GM12892 (cell line): ENCODE results near the gene SEL1L3.

Experiments
- DNase-seq: peaks from one replicate; pipeline ENCODE4 v3.0.0; 2011; ENCODE audit not compliant: insufficient read length
- FAIRE-seq: peaks from 2 replicates; lab custom pipeline; 2011; peaks lifted over from hg19 to GRCh38; lab: Jason Lieb, UNC
- POLR2A ChIP-seq: IDR thresholded peaks from 2 replicates; pipeline ENCODE4 v1.6.1; 2011; ENCODE audit warnings: low read depth, low read length, control low read depth
- POLR2AphosphoS5 ChIP-seq: IDR thresholded peaks from 2 replicates; pipeline ENCODE4 v1.6.1; 2011; ENCODE audit warnings: low read depth, low read length, control low read depth
- TAF1 ChIP-seq: IDR thresholded peaks from 2 replicates; pipeline ENCODE4 v1.6.1; 2011; ENCODE audit warnings: low read depth, mild to moderate bottlenecking, control low read depth, low read length, borderline replicate concordance

SEL1L3 gene

GRCh38 chr4:25795091-25795490, 67.7 kb downstream of the SEL1L3 start:
- DNase-seq (no peak), FAIRE-seq (no peak)
- TF ChIP-seq TAF1 = no peak
- TF ChIP-seq POLR2AphosphoS5 = no peak
- no peak for TF ChIP-seq POLR2A

- no peak for FAIRE-seq
Observed at GRCh38 chr4:25792876-25793275, 69.9 kb downstream of the SEL1L3 start.

GRCh38 chr4:25792200-25792791, 70.5 kb downstream of the SEL1L3 start:
- TF ChIP-seq TAF1 (no peak), POLR2AphosphoS5 (no peak), POLR2A (no peak)
- DNase-seq = no peak

More at GRCh38 chr4:25792876-25793275, 69.9 kb downstream of the SEL1L3 start:
- no peak for DNase-seq
- TF ChIP-seq POLR2A (no peak), TAF1 (no peak), POLR2AphosphoS5 (no peak)

GRCh38 chr4:25790024-25790423, 72.8 kb downstream of the SEL1L3 start:
- no peak for DNase-seq
- no peak for TF ChIP-seq POLR2AphosphoS5
- no peak for TF ChIP-seq POLR2A
- TF ChIP-seq TAF1 = no peak
- no peak for FAIRE-seq

More at GRCh38 chr4:25792200-25792791, 70.5 kb downstream of the SEL1L3 start:
- FAIRE-seq = no peak

GRCh38 chr4:25788703-25789238, 74.0 kb downstream of the SEL1L3 start:
- FAIRE-seq (no peak), DNase-seq (no peak)
- TF ChIP-seq POLR2AphosphoS5 = no peak
- TF ChIP-seq POLR2A = no peak
- TF ChIP-seq TAF1 = no peak

GRCh38 chr4:25786497-25787065, 76.2 kb downstream of the SEL1L3 start:
- no peak for DNase-seq
- FAIRE-seq = no peak
- TF ChIP-seq TAF1 (no peak), POLR2AphosphoS5 (no peak), POLR2A (no peak)

- TF ChIP-seq POLR2AphosphoS5 (no peak), POLR2A (no peak), TAF1 (no peak)
- DNase-seq = no peak
- FAIRE-seq = no peak
Observed at GRCh38 chr4:25783943-25784342, 78.8 kb downstream of the SEL1L3 start.

- TF ChIP-seq TAF1 = no peak
- TF ChIP-seq POLR2A = no peak
- TF ChIP-seq POLR2AphosphoS5 = no peak
Observed at GRCh38 chr4:25783126-25783525, 79.7 kb downstream of the SEL1L3 start.

GRCh38 chr4:25782482-25782881, 80.3 kb downstream of the SEL1L3 start:
- no peak for FAIRE-seq
- TF ChIP-seq POLR2AphosphoS5 (no peak), TAF1 (no peak), POLR2A (no peak)

More at GRCh38 chr4:25783126-25783525, 79.7 kb downstream of the SEL1L3 start:
- FAIRE-seq (no peak), DNase-seq (no peak)

GRCh38 chr4:25779021-25779420, 83.8 kb downstream of the SEL1L3 start:
- DNase-seq (no peak), FAIRE-seq (no peak)
- TF ChIP-seq TAF1 (no peak), POLR2A (no peak), POLR2AphosphoS5 (no peak)

More at GRCh38 chr4:25782482-25782881, 80.3 kb downstream of the SEL1L3 start:
- DNase-seq = no peak

GRCh38 chr4:25776795-25777194, 86.0 kb downstream of the SEL1L3 start:
- DNase-seq (no peak), FAIRE-seq (no peak)
- TF ChIP-seq POLR2A (no peak), POLR2AphosphoS5 (no peak), TAF1 (no peak)
